ENCODE measurements around the gene TAF1B.

The TAF1B gene

GRCh38 chr2:9814129-9814868 lies 29.0 kb upstream of the TAF1B start:
- no peak for TF ChIP-seq ZFX (IDR thresholded peaks at IDR 0.05; ENCODE audit: borderline replicate concordance)
- TF ChIP-seq CTCF (IDR thresholded peaks at IDR 0.05): peak; percentile 62
- no peak overlapping the region for H3K27ac ChIP-seq

GRCh38 chr2:9815076-9815475 lies 28.2 kb upstream of the TAF1B start:
- no peak overlapping the region for H3K27ac ChIP-seq
- TF ChIP-seq CTCF (IDR thresholded peaks at IDR 0.05) (no peak), ZFX (IDR thresholded peaks at IDR 0.05; ENCODE audit: borderline replicate concordance) (no peak)

- no peak overlapping the region for H3K27ac ChIP-seq
- TF ChIP-seq ZFX (IDR thresholded peaks at IDR 0.05; ENCODE audit: borderline replicate concordance) (no peak), CTCF (IDR thresholded peaks at IDR 0.05) (no peak)
These were observed 27.4 kb upstream of the TAF1B start for GRCh38 chr2:9815844-9816279.

GRCh38 chr2:9818097-9818496 lies 25.2 kb upstream of the TAF1B start:
- TF ChIP-seq CTCF (IDR thresholded peaks at IDR 0.05) (no peak), ZFX (IDR thresholded peaks at IDR 0.05; ENCODE audit: borderline replicate concordance) (no peak)

GRCh38 chr2:9819551-9819950 lies 23.7 kb upstream of the TAF1B start:
- H3K27ac ChIP-seq: no peak overlapping the region
- TF ChIP-seq ZFX (IDR thresholded peaks at IDR 0.05; ENCODE audit: borderline replicate concordance) (no peak), CTCF (IDR thresholded peaks at IDR 0.05) (no peak)

More at GRCh38 chr2:9818097-9818496, 25.2 kb upstream of the TAF1B start:
- no peak overlapping the region for H3K27ac ChIP-seq

GRCh38 chr2:9820020-9820973 lies 23.0 kb upstream of the TAF1B start:
- TF ChIP-seq CTCF (IDR thresholded peaks at IDR 0.05) (no peak), ZFX (IDR thresholded peaks at IDR 0.05; ENCODE audit: borderline replicate concordance) (no peak)
- H3K27ac ChIP-seq: no peak overlapping the region
